Omental fat pad (tissue), 4 donors: ENCODE data around the gene MSTN. TPM values are rescaled to one million over a fixed set of nuclear protein-coding genes. Genes with fewer than 3 reads are reported as not detected.
"Not testable (repeated sequence)": the region's sequence is repeated elsewhere in the genome, so short reads cannot be mapped to it uniquely, and the experiment has no call there.

Source experiments
- ATAC-seq: fragments of 150-250 bp; one replicate; pipeline ENCODE4 v1.9.1; 2016; ENCODE audit warnings: mild to moderate bottlenecking, moderate library complexity; ENCODE audit not compliant: low FRiP score
- DNase-seq: peaks from one replicate; pipeline ENCODE4 v3.0.0-alpha.2; 2019; ENCODE audit warnings: low spot score
- CTCF ChIP-seq, 3 donors: fragments of 450-650 bp; IDR thresholded peaks; one replicate each; pipeline ENCODE4 v1.5.1; 2016 to 2017; ENCODE audit warnings: antibody characterized with exemption in 3 of 3, mild to moderate bottlenecking in 3 of 3, moderate library complexity in 2 of 3
- total RNA-seq, 4 donors: library from RNA; depleted of rRNA; stranded (reverse); fragments of >200 nt; gene quantifications; one replicate each; pipeline ENCODE4 v1.1.0, GENCODE V29; 2016

Gene MSTN
- total RNA-seq, 4 donors from 2014 or later, result 0.28 to 0.63 (median 0.47) TPM; not detected in 1

DNA sequence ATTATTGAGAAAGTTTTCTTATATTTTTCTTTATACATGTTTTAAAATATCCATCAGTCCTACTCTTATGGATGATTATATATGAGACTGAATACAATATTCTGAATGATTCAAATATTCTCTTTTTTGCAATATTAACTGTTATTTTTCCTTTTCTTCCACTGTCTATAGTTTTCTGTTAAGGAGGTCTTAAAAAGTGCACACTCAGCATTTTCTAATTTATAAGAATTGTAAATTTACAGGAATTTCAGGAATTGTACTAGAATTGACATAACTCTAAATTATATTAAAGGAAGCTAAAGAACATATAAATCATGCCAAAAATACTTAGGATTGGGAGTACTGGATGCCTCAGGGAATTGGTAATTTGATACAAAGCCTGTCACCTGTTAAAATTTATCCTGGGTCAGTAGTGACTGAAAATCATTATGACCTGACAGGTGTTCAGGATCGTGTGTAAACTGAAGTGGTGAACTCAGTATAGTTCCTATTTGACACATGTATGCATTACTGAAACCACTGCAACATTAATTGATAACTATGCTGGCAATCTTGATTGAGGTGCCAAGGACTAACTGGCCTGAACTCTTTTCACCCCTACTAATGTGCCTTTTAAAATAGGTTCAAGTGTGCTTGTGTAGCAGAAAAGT is 30.4 kb downstream of the MSTN start:
- ATAC-seq (no peak), DNase-seq (no peak)
- TF ChIP-seq CTCF (IDR thresholded peaks at IDR 0.05), result no peak

DNA sequence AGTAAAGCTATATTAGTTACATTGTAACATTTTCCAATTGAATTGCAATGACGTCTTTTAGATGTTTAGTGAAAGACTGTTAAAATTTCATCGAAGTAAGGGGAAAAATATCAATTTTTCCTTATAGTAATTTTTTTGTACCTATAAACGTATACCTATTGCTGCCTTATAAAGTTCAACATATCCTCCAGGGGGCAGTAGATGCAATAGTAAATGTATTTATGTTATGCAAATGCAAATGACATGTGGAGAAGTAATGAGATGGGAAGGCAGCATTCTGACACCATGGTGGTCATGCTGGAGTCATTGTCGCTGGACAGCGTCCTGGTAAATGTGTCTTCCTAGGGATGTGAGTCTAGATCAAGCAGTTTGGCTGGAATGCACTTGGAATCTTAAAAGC is 38.7 kb downstream of the MSTN start:
- no peak for ATAC-seq
- no peak for DNase-seq
- TF ChIP-seq CTCF (IDR thresholded peaks at IDR 0.05), result no peak

GRCh38 chr2:190020720-190021119 is 41.8 kb downstream of the MSTN start:
- no peak for TF ChIP-seq CTCF (IDR thresholded peaks at IDR 0.05)
- ATAC-seq (no peak), DNase-seq (no peak)

DNA sequence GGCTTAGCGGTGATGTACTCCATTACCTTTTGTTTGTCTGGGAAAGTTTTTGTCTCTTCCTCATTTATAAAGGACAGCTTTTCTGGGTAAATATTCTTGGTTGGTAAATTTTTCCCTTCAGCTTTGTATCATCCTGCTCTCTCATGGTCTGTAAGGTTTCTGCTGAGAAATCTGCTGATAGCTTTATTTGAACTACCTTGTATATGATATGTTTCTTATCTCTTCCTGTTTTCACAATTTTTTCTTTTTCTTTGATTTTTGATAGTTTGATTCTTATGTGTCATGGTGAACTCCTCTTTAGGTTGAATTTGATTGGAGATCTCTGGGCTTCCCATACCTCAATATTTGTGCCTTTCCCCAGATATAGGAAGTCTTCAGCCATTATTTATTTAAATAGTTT is 44.7 kb downstream of the MSTN start:
- ATAC-seq (no peak), DNase-seq (no peak)
- no peak for TF ChIP-seq CTCF (IDR thresholded peaks at IDR 0.05)

DNA sequence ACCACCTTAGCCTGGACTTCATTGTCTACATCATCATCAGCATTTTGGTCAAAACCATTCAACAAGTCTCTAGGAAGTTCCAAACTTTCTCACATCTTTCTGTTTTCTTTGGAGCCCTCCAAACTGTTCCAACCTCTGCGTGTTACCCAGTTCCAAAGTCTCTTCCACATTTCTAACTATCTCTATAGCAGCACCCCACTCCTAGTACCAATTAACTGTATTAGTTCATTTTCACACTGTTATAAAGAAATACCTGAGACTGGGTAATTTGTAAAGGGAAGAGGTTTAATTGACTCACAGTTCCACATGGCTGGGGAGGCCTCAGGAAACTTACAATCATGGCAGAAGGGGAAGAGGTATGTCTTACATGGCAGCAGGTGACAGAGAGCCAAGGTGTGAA is 46.6 kb downstream of the MSTN start:
- not testable (repeated sequence) for DNase-seq, ATAC-seq
